OCI-LY7 (cell line): Measurements from ENCODE around the gene ZNRF1. TPM values are rescaled to one million over a fixed set of nuclear protein-coding genes. Genes with fewer than 3 reads are reported as not detected.

Experiments
- BruUV-seq: library from RNA; stranded (reverse); fragments of 400-500 nt; replicated peaks from 2 replicates; lab custom pipeline; 2021; lab: Mats Ljungman, UMichigan
- CTCF ChIA-PET: fragments of 300-600 bp; sonication (Branson Sonifier 250); formaldehyde crosslinking; loops from one replicate; lab custom pipeline; 2022; ENCODE audit warnings: antibody characterized with exemption; ENCODE audit not compliant: unreplicated experiment; lab: Charles Lee
- POLR2A ChIA-PET: fragments of 300-600 bp; sonication (Branson Sonifier 250); formaldehyde crosslinking; loops from one replicate; lab custom pipeline; 2022; ENCODE audit warnings: antibody characterized with exemption; lab: Charles Lee
- DNase-seq: peaks from one replicate; pipeline ENCODE4 v3.0.0-alpha.2; 2015; ENCODE audit warnings: low spot score
- H2AFZ ChIP-seq: fragments of 200-600 bp; sonication (generic), shearing (Covaris generic); 2 replicates; pipeline ENCODE4 v1.6.1; 2014; ENCODE audit warnings: mild to moderate bottlenecking, antibody characterized with exemption, low read length, moderate library complexity
- H3K27ac ChIP-seq: fragments of 200-600 bp; sonication (generic); 2 replicates; pipeline ENCODE4 v1.5.1; 2014; ENCODE audit warnings: mixed run types, low read depth, mild to moderate bottlenecking, moderate library complexity, low read length, inconsistent platforms; ENCODE audit not compliant: poor library complexity, severe bottlenecking
- H3K36me3 ChIP-seq: fragments of 200-600 bp; sonication (generic); 2 replicates; pipeline ENCODE4 v1.6.1; 2014; ENCODE audit warnings: mild to moderate bottlenecking, antibody characterized with exemption, low read length, moderate library complexity, mixed read lengths; ENCODE audit not compliant: insufficient read depth
- H3K4me1 ChIP-seq: fragments of 200-600 bp; sonication (generic); 2 replicates; pipeline ENCODE4 v1.5.1; 2014; ENCODE audit warnings: mild to moderate bottlenecking, low read length; ENCODE audit not compliant: insufficient read depth, poor library complexity, severe bottlenecking
- H3K4me2 ChIP-seq: fragments of 200-600 bp; sonication (generic); 2 replicates; pipeline ENCODE4 v1.6.1; 2014; ENCODE audit warnings: mild to moderate bottlenecking, low read length
- H3K4me3 ChIP-seq: fragments of 200-600 bp; sonication (generic); 2 replicates; pipeline ENCODE4 v1.5.1; 2014; ENCODE audit warnings: mild to moderate bottlenecking, low read depth, low read length; ENCODE audit not compliant: poor library complexity, severe bottlenecking
- H3K79me2 ChIP-seq: fragments of 200-600 bp; sonication (generic); 2 replicates; pipeline ENCODE4 v1.6.1; 2016; ENCODE audit warnings: low read depth, mild to moderate bottlenecking, low read length, moderate library complexity, mixed read lengths; ENCODE audit not compliant: insufficient read depth
- H3K9me2 ChIP-seq: fragments of 200-600 bp; sonication (generic); 2 replicates; pipeline ENCODE4 v1.6.1; 2016; ENCODE audit warnings: mild to moderate bottlenecking, low read length, mixed read lengths; ENCODE audit not compliant: insufficient read depth
- H3K9me3 ChIP-seq: fragments of 200-600 bp; sonication (generic); 2 replicates; pipeline ENCODE4 v1.6.1; 2014; ENCODE audit warnings: mild to moderate bottlenecking, mixed run types, low read length, mixed read lengths
- H4K20me1 ChIP-seq: fragments of 200-600 bp; sonication (generic); 2 replicates; pipeline ENCODE4 v1.6.1; 2014; ENCODE audit warnings: mild to moderate bottlenecking, antibody characterized with exemption, low read length, moderate library complexity, mixed read lengths; ENCODE audit not compliant: insufficient read depth
- CTCF ChIP-seq: fragments of 200-600 bp; sonication (generic); conservative IDR thresholded peaks from 2 replicates; pipeline ENCODE4 v1.5.1; 2014; ENCODE audit warnings: mild to moderate bottlenecking, antibody characterized with exemption, low read length, moderate library complexity, mixed read lengths
- EZH2phosphoT487 ChIP-seq: fragments of 200-600 bp; sonication (generic); IDR thresholded peaks from 2 replicates; pipeline ENCODE4 v1.6.1; 2018; ENCODE audit warnings: low read depth, borderline replicate concordance, mild to moderate bottlenecking, mixed run types, antibody characterized with exemption, low read length, moderate library complexity, mixed read lengths
- intact Hi-C: fragments of 100-400 bp; cut with micrococcal nuclease; formaldehyde crosslinking; loops from one replicate; pipeline ENCODE4 v1.10.0; 2022; ENCODE audit not compliant: unreplicated experiment
- total RNA-seq, 2 experiments: library from RNA; depleted of rRNA in 1 of 2; stranded (reverse); fragments of >200 nt in 1 of 2; shearing (Covaris generic) in 1 of 2; gene quantifications; 2 replicates each; pipeline ENCODE4 v1.2.3, GENCODE V29; 2014 to 2022

ZNRF1 gene
- total RNA-seq, 2 experiments from 2014 or later, result 11.8 to 23.7 TPM

GRCh38 chr16:74950511-74950910 is 48.3 kb upstream of the ZNRF1 start:
- no TSS peak for BruUV-seq
- POLR2A ChIA-PET, result interaction anchor here (0.5 to 0.7 kb wide), 3 partner anchors 46 to 513 kb away, joined by 3 to 7 read pairs (median 4); no protein-coding TSS in a partner anchor
- peaks cover 61% of the 10 kb centered on the region for H3K36me3 ChIP-seq

GRCh38 chr16:74951206-74951605 is 47.6 kb upstream of the ZNRF1 start:
- Histone ChIP-seq H3K4me2 (no peak overlapping the region), H3K9me2 (no peaks in the 10 kb centered on the region), H2AFZ (no peak overlapping the region), H3K79me2 (no peaks in the 10 kb centered on the region), H3K4me1 (no peaks in the 10 kb centered on the region), H3K36me3 (peaks cover 65% of the 10 kb centered on the region), H4K20me1 (no peaks in the 10 kb centered on the region), H3K4me3 (no peak overlapping the region), H3K9me3 (no peaks in the 10 kb centered on the region), H3K27ac (no peak overlapping the region)
- no peak for DNase-seq
- TF ChIP-seq CTCF (no peak), EZH2phosphoT487 (no peak)
- CTCF ChIA-PET, result no interaction called here
- no TSS peak for BruUV-seq
- intact Hi-C loops, result no loop called here
- POLR2A ChIA-PET, result interaction anchor here (0.5 to 0.7 kb wide), 5 partner anchors 12 to 514 kb away, joined by 3 to 7 read pairs (median 3); no protein-coding TSS in a partner anchor

More at GRCh38 chr16:74950511-74950910, 48.3 kb upstream of the ZNRF1 start:
- no peak for TF ChIP-seq CTCF
- no peak for TF ChIP-seq EZH2phosphoT487
- intact Hi-C loops, result no loop called here
- H3K4me3 ChIP-seq, result no peak overlapping the region
- no peaks in the 10 kb centered on the region for H3K79me2 ChIP-seq
- H2AFZ ChIP-seq, result no peak overlapping the region
- no peaks in the 10 kb centered on the region for H4K20me1 ChIP-seq
- DNase-seq, result no peak
- CTCF ChIA-PET, result no interaction called here
- no peaks in the 10 kb centered on the region for H3K4me1 ChIP-seq
- H3K4me2 ChIP-seq, result no peak overlapping the region
- H3K9me2 ChIP-seq, result no peaks in the 10 kb centered on the region
- no peak overlapping the region for H3K27ac ChIP-seq
- no peaks in the 10 kb centered on the region for H3K9me3 ChIP-seq

- Histone ChIP-seq H2AFZ (no peak overlapping the region), H4K20me1 (no peaks in the 10 kb centered on the region), H3K79me2 (no peaks in the 10 kb centered on the region), H3K4me2 (no peak overlapping the region), H3K27ac (no peak overlapping the region), H3K9me3 (no peaks in the 10 kb centered on the region), H3K9me2 (no peaks in the 10 kb centered on the region), H3K4me1 (no peaks in the 10 kb centered on the region), H3K36me3 (peaks cover 65% of the 10 kb centered on the region), H3K4me3 (no peak overlapping the region)
- BruUV-seq, result no TSS peak
- no peak for TF ChIP-seq CTCF
- TF ChIP-seq EZH2phosphoT487, result no peak
- ChIA-PET POLR2A (interaction anchor here (0.6 to 0.7 kb wide), 3 partner anchors 12 to 251 kb away, joined by 3 to 7 read pairs (median 5); no protein-coding TSS in a partner anchor), CTCF (no interaction called here)
- DNase-seq, result no peak
- intact Hi-C loops, result no loop called here
Observed at GRCh38 chr16:74951681-74952080, 47.1 kb upstream of the ZNRF1 start.
